ENCODE results near the gene GNAI2. TPM values are rescaled to one million over a fixed set of nuclear protein-coding genes. Genes with fewer than 3 reads are reported as not detected.

The GNAI2 gene
- 100 to 1,000 TPM; 149 to 297 (median 239) TPM for total RNA-seq

DNA sequence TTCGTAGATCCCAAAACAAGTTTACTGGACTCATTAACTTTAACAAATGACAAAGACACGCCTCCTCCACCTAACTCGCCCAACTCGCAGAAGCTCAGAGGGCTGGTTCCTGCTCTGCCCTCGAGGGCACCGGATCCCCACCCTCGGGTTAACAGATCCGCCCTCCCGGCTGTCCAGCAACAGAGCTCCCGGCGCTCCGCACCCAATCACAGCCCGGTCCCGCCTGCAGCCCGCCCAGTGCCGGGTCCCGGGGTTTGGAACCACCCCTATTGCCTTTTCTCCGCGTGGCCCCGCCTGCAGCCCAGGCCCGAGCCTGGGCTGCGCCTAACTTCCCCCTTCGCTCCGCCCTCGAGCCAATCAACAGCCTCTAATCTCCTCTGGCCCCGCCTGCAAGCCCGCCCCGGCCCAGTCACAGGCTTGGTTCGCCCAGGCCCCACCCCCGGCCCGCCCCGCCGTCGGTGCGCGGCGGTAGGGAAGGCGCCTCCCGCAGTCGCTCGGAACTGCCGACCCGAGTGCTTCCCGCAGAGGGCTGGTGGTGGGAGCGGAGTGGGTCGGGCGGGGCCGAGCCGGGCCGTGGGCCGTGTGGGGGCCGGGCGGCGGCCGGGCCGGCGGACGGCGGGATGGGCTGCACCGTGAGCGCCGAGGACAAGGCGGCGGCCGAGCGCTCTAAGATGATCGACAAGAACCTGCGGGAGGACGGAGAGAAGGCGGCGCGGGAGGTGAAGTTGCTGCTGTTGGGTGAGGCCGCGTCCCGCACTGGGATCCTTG is at the start of gene GNAI2:
TSS of gene GNAI2 (plus strand) at position 489 of the 768 bp plus-strand sequence. CDS start at position 621, 132 bp downstream.
- TF ChIP-seq EP300 (IDR thresholded peaks at IDR 0.05) (no peak), POLR2AphosphoS5 (IDR thresholded peaks at IDR 0.05) (peak; percentile 86 to 97), POLR2A (IDR thresholded peaks at IDR 0.05; ENCODE audit: low read depth) (peak; percentile 85)
- TF ChIP-seq, protein P1, sequence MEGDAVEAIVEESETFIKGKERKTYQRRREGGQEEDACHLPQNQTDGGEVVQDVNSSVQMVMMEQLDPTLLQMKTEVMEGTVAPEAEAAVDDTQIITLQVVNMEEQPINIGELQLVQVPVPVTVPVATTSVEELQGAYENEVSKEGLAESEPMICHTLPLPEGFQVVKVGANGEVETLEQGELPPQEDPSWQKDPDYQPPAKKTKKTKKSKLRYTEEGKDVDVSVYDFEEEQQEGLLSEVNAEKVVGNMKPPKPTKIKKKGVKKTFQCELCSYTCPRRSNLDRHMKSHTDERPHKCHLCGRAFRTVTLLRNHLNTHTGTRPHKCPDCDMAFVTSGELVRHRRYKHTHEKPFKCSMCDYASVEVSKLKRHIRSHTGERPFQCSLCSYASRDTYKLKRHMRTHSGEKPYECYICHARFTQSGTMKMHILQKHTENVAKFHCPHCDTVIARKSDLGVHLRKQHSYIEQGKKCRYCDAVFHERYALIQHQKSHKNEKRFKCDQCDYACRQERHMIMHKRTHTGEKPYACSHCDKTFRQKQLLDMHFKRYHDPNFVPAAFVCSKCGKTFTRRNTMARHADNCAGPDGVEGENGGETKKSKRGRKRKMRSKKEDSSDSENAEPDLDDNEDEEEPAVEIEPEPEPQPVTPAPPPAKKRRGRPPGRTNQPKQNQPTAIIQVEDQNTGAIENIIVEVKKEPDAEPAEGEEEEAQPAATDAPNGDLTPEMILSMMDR (IDR thresholded peaks at IDR 0.05) = no peak
- Histone ChIP-seq H3K4me3 (peak within 1 kb of the TSS; percentile 64 to 94 (median 80)), H3K4me1 (peaks cover 44 to 56% (median 52%) of the 10 kb centered on the region in 4 donors), H3K27ac (replicated peaks in 1 of 4) (peak within 1 kb of the TSS; percentile 88 to 92 (median 90)), H3K27me3 (no peaks in the 10 kb centered on the region), H3K9me3 (no peaks in the 10 kb centered on the region), H3K36me3 (peaks cover 0 to 11% (median 4%) of the 10 kb centered on the region in 4 donors)
- intact Hi-C loops (cut with DNase I) = no loop called here
- WGBS = 1% methylated on average over 43 of the region's 75 CpGs
- DNase-seq (ENCODE audit: extremely low spot score) = peak; percentile 100

DNA sequence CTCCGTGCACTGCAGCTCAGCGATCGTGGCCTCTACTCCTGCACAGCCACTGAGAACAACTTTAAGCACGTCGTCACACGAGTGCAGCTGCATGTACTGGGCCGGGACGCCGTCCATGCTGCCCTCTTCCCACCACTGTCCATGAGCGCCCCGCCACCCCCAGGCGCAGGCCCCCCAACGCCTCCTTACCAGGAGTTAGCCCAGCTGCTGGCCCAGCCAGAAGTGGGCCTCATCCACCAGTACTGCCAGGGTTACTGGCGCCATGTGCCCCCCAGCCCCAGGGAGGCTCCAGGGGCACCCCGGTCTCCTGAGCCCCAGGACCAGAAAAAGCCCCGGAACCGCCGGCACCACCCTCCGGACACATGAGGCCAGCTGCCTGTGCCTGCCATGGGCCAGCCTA is 48.3 kb upstream of the GNAI2 start:
- H3K27me3 ChIP-seq = peaks cover 0 to 14% (median under 1%) of the 10 kb centered on the region in 4 donors
- no peak for DNase-seq (ENCODE audit: extremely low spot score)
- no peak overlapping the region for H3K27ac ChIP-seq (replicated peaks in 1 of 4)
- H3K4me1 ChIP-seq = peaks cover under 1 to 9% (median 5%) of the 10 kb centered on the region in 4 donors
- H3K9me3 ChIP-seq = no peaks in the 10 kb centered on the region
- H3K36me3 ChIP-seq = peaks cover 0 to 58% (median 20%) of the 10 kb centered on the region in 4 donors
- TF ChIP-seq POLR2A (IDR thresholded peaks at IDR 0.05; ENCODE audit: low read depth) (no peak), POLR2AphosphoS5 (IDR thresholded peaks at IDR 0.05) (no peak), EP300 (IDR thresholded peaks at IDR 0.05) (no peak)
- TF ChIP-seq, protein P1 (IDR thresholded peaks at IDR 0.05) = no peak
- no peak overlapping the region for H3K4me3 ChIP-seq
- intact Hi-C loops (cut with DNase I) = loop anchor here (2.0 kb wide), 1 partner anchor 33 kb away; the partner anchor contains the start of gene SEMA3F
- WGBS = 95% methylated on average over 8 of the region's 19 CpGs

DNA sequence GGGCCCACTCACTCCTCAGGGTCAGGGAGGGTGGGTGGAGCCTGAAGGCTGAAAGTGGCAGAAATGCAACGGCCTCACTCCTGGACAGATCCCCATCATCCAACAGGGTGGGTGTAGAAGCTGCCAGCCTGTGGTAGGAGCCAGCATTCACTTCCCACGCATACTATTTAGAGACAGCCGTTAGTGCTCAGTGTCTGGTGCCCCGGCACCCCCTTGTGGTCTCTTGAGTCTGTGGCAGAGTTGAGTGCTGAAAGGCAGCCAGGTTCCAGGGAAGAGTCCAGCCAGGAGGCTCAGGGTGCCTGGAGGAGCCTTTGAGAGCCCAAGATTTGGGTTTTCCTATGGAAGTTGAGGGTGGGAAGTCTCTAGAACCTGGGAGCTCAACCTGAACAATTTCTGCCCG is 46.7 kb upstream of the GNAI2 start:
- Histone ChIP-seq H3K36me3 (peaks cover 0 to 42% (median 14%) of the 10 kb centered on the region in 4 donors), H3K27me3 (peaks cover 6 to 29% (median 16%) of the 10 kb centered on the region in 4 donors), H3K4me1 (peaks cover 13 to 24% (median 20%) of the 10 kb centered on the region in 4 donors), H3K4me3 (no peak overlapping the region), H3K27ac (replicated peaks in 1 of 4) (no peak overlapping the region), H3K9me3 (no peaks in the 10 kb centered on the region)
- TF ChIP-seq, protein P1 (IDR thresholded peaks at IDR 0.05) = peak; percentile 69 to 87 (median 85)
- TF ChIP-seq EP300 (IDR thresholded peaks at IDR 0.05) = no peak
- TF ChIP-seq POLR2AphosphoS5 (IDR thresholded peaks at IDR 0.05) = peak; percentile 65 to 73
- intact Hi-C loops (cut with DNase I) = loop anchor here (1.0 to 2.0 kb wide), 2 partner anchors 34 to 68 kb away; partner anchors contain the start of gene SEMA3F
- DNase-seq (ENCODE audit: extremely low spot score) = no peak
- WGBS = 13% methylated on average over 5 of the region's 5 CpGs

DNA sequence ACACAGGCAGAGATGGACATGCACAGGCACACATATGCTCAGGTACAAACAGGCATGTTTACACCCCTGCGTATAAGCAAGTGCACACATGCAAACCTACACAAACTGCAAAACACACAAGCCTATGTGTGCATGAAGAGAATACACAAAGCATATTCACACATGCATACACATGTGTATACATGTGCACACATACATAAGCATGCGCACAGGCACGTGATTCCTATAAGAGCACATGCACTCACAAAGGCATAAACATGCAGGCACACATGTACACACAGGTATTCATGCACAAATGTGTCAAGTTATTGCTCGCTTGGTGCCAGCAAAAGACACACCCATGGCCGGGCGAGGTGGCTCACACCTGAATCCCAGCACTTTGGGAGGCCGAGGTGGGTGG is 46.0 kb upstream of the GNAI2 start:
- Histone ChIP-seq H3K36me3 (peaks cover 0 to 35% (median 9%) of the 10 kb centered on the region in 4 donors), H3K9me3 (no peaks in the 10 kb centered on the region), H3K4me3 (no peak overlapping the region), H3K27ac (replicated peaks in 1 of 4) (no peak overlapping the region), H3K4me1 (peaks cover 18 to 32% (median 27%) of the 10 kb centered on the region in 4 donors), H3K27me3 (peaks cover 6 to 36% (median 21%) of the 10 kb centered on the region in 4 donors)
- intact Hi-C loops (cut with DNase I) = loop anchor here (1.0 to 5.0 kb wide), 3 partner anchors 35 to 82 kb away; partner anchors contain the start of gene SEMA3F
- WGBS = 89% methylated on average over 7 of the region's 7 CpGs
- TF ChIP-seq, protein P1 (IDR thresholded peaks at IDR 0.05) = no peak
- peak in 1 of 2 donors; percentile 21 for TF ChIP-seq POLR2AphosphoS5 (IDR thresholded peaks at IDR 0.05)
- no peak for DNase-seq (ENCODE audit: extremely low spot score)
